ENCODE results near the gene MACROD2. TPM values are rescaled to one million over a fixed set of nuclear protein-coding genes. Genes with fewer than 3 reads are reported as not detected.

MACROD2 gene
- total and polyA plus RNA-seq, 2 of the 4 experiments (the other 2 are of a cell fraction), result not detected

DNA sequence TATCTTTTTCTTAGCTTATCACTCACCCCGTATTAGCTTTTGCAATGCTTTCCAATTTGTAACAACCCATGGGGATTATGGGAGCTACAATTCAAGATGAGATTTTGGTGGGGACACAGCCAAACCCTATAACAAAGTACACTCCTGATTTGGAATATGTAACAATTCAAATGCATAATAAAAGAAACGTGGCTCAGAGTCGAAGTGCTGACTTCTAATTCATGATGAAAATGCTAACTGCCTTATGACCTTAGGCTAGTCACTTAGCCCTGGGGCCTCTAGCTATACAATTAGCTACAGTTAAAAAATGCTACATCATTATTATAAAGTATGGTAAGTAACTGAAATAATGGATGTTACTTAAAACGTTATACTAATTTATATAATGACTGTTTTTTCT is 1297.1 kb downstream of the MACROD2 start:
- WGBS, 2 experiments (ENCODE audit: extremely low coverage in 2 of 2, insufficient read length in 1 of 2), result no CpG with 5 or more reads among the region's 4 CpGs
- no peak overlapping the region for H2BK120ac ChIP-seq (ENCODE audit: low read depth, low read length)
- H3K56ac ChIP-seq (ENCODE audit: extremely low read depth, insufficient read depth, low read length), result no peak overlapping the region
- ATAC-seq (ENCODE audit: low read depth), result no peak
- no peak overlapping the region for H2BK15ac ChIP-seq (ENCODE audit: low read depth, low read length)
- no peak overlapping the region for H3K14ac ChIP-seq (replicated peaks; ENCODE audit: low read depth, low read length)
- no peak overlapping the region for H4K5ac ChIP-seq (ENCODE audit: low read depth, low read length)
- no peaks in the 10 kb centered on the region for H3K79me1 ChIP-seq (ENCODE audit: low read depth in 1 of 2, low read length in 2 of 2)
- H3K4me2 ChIP-seq (ENCODE audit: low read depth, low read length), result no peak overlapping the region
- no peak overlapping the region for H2AK9ac ChIP-seq (replicated peaks; ENCODE audit: low read depth, low read length, poor library complexity)
- H3K23ac ChIP-seq (ENCODE audit: low read depth, low read length), result no peak overlapping the region
- H2BK5ac ChIP-seq (ENCODE audit: low read depth, low read length, poor library complexity, severe bottlenecking), result no peak overlapping the region
- H3K27ac ChIP-seq (ENCODE audit: insufficient read depth, low read length), result no peak overlapping the region
- no peak for DNase-seq
- ChIA-PET POLR2A (ENCODE audit: unreplicated experiment) (no interaction called here), CTCF (no interaction called here)
- no peak overlapping the region for H4K8ac ChIP-seq (ENCODE audit: low read depth in 2 of 2, low read length in 2 of 2)
- TF ChIP-seq, protein P1, sequence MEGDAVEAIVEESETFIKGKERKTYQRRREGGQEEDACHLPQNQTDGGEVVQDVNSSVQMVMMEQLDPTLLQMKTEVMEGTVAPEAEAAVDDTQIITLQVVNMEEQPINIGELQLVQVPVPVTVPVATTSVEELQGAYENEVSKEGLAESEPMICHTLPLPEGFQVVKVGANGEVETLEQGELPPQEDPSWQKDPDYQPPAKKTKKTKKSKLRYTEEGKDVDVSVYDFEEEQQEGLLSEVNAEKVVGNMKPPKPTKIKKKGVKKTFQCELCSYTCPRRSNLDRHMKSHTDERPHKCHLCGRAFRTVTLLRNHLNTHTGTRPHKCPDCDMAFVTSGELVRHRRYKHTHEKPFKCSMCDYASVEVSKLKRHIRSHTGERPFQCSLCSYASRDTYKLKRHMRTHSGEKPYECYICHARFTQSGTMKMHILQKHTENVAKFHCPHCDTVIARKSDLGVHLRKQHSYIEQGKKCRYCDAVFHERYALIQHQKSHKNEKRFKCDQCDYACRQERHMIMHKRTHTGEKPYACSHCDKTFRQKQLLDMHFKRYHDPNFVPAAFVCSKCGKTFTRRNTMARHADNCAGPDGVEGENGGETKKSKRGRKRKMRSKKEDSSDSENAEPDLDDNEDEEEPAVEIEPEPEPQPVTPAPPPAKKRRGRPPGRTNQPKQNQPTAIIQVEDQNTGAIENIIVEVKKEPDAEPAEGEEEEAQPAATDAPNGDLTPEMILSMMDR (conservative IDR thresholded peaks at IDR 0.05; ENCODE audit: low read depth, low read length), result no peak
- no peak for TF ChIP-seq NFE2L2 (IDR thresholded peaks at IDR 0.05; ENCODE audit: low read depth, low read length)
- no peak for TF ChIP-seq CEBPB (IDR thresholded peaks at IDR 0.05; ENCODE audit: low read depth, low read length)
- H3K4ac ChIP-seq (ENCODE audit: low read depth, low read length), result no peak overlapping the region
- H3K18ac ChIP-seq (ENCODE audit: low read depth, low read length), result no peak overlapping the region
- H3K4me1 ChIP-seq (ENCODE audit: control insufficient read depth, insufficient read depth, low read length), result no peaks in the 10 kb centered on the region
- in situ Hi-C loops (cut with MboI; ENCODE audit: low sequenced_read_pairs), result no loop called here
- no peaks in the 10 kb centered on the region for H3K36me3 ChIP-seq (ENCODE audit: control insufficient read depth, insufficient read depth, low read length)
- H3K9me1 ChIP-seq (ENCODE audit: insufficient read depth, low read length), result no peaks in the 10 kb centered on the region
- H4K91ac ChIP-seq (ENCODE audit: insufficient read depth, low read depth, low read length), result no peak overlapping the region
- no peak overlapping the region for H2BK20ac ChIP-seq (ENCODE audit: low read depth, low read length)
- H2AFZ ChIP-seq (replicated peaks; ENCODE audit: low read length, poor library complexity), result no peak overlapping the region
- BruUV-seq (replicated peaks), result no TSS peak
- H3K9me3 ChIP-seq (ENCODE audit: control insufficient read depth, insufficient read depth, low read length), result no peaks in the 10 kb centered on the region
- no peaks in the 10 kb centered on the region for H4K20me1 ChIP-seq (ENCODE audit: insufficient read depth, low read length)
- H3K27me3 ChIP-seq (ENCODE audit: control insufficient read depth, insufficient read depth, low read length), result no peaks in the 10 kb centered on the region
- no peak overlapping the region for H3K9ac ChIP-seq (ENCODE audit: low read depth, low read length)
- H3K4me3 ChIP-seq (ENCODE audit: insufficient read depth, low read depth, low read length), result no peak overlapping the region
- dilution Hi-C loops (cut with HindIII; ENCODE audit: low sequenced_read_pairs, unreplicated experiment), result no loop called here
- H2AK5ac ChIP-seq (ENCODE audit: low read depth, low read length), result no peak overlapping the region
- intact Hi-C loops (cut with micrococcal nuclease), result no loop called here

Data from IMR-90 (cell line).